Endothelial cell of umbilical vein (primary cell): ENCODE data around the gene DLEC1. TPM values are rescaled to one million over a fixed set of nuclear protein-coding genes. Genes with fewer than 3 reads are reported as not detected.

Experiments used
- BruUV-seq: library from RNA; stranded (reverse); fragments of 400-500 nt; replicated peaks from 2 replicates; lab custom pipeline; 2021; lab: Mats Ljungman, UMichigan
- CTCF ChIA-PET: fragments of 300-600, 350-600 bp; sonication (Branson Sonifier 250); formaldehyde crosslinking; loops from one replicate; lab custom pipeline; 2021; ENCODE audit warnings: antibody characterized with exemption, inconsistent platforms; lab: Charles Lee
- POLR2A ChIA-PET: fragments of 300-600, 350-600 bp; sonication (Branson Sonifier 250); formaldehyde crosslinking; loops from one replicate; lab custom pipeline; 2021; ENCODE audit warnings: antibody characterized with exemption, inconsistent platforms; lab: Charles Lee
- DNase-seq: peaks from one replicate; pipeline ENCODE4 v3.0.0-alpha.2; 2011; ENCODE audit warnings: low read depth, low spot score
- FAIRE-seq: peaks from 2 replicates; lab custom pipeline; 2011; peaks lifted over from hg19 to GRCh38; lab: Jason Lieb, UNC
- H2AFZ ChIP-seq: 2 replicates; pipeline ENCODE4 v1.6.0; 2012; ENCODE audit warnings: low read depth, low read length, control low read depth, inconsistent platforms
- H3K27ac ChIP-seq: 2 replicates; pipeline ENCODE4 v1.5.1; 2011; ENCODE audit warnings: low read depth, mild to moderate bottlenecking, control low read depth, low read length, moderate library complexity; ENCODE audit not compliant: insufficient read depth
- H3K27me3 ChIP-seq, 2 experiments: 2 replicates each; pipeline versions ENCODE4 v1.6.0 to v1.6.1; 2011; ENCODE audit warnings: low read length in 2 of 2, mixed read lengths in 1 of 2; ENCODE audit not compliant: control insufficient read depth in 2 of 2, insufficient read depth in 2 of 2
- H3K36me3 ChIP-seq, 2 experiments: 2 replicates in 1 of 2; 3 replicates in 1 of 2; pipeline ENCODE4 v1.5.1; 2011; ENCODE audit warnings: low read length in 2 of 2, mild to moderate bottlenecking in 1 of 2, moderate library complexity in 1 of 2; ENCODE audit not compliant: control insufficient read depth in 2 of 2, insufficient read depth in 2 of 2; ENCODE audit errors: extremely low read depth in 1 of 2
- H3K4me1 ChIP-seq: 3 replicates; pipeline ENCODE4 v1.5.1; 2011; ENCODE audit warnings: mild to moderate bottlenecking, low read length; ENCODE audit not compliant: control insufficient read depth, insufficient read depth; ENCODE audit errors: extremely low read depth
- H3K4me2 ChIP-seq: 2 replicates; pipeline ENCODE4 v1.6.1; 2011; ENCODE audit warnings: low read length, control low read depth, mixed read lengths; ENCODE audit not compliant: insufficient read depth
- H3K4me3 ChIP-seq, 3 experiments: fragments of 200-600 bp in 1 of 3; sonication (generic), shearing (Covaris generic) in 1 of 3; replicated peaks in 1 of 3; 2 replicates each; pipeline ENCODE4 v1.5.1; 2011 to 2016; ENCODE audit warnings: control low read depth in 3 of 3, low read length in 3 of 3, mild to moderate bottlenecking in 2 of 3, inconsistent platforms in 1 of 3, low read depth in 1 of 3, moderate library complexity in 1 of 3; ENCODE audit not compliant: insufficient read depth in 1 of 3
- H3K79me2 ChIP-seq: 2 replicates; pipeline ENCODE4 v1.6.0; 2012; ENCODE audit warnings: low read length, inconsistent platforms; ENCODE audit not compliant: control insufficient read depth, insufficient read depth
- H3K9ac ChIP-seq: replicated peaks from 2 replicates; pipeline ENCODE3; 2011; ENCODE audit warnings: low read length, control low read depth; ENCODE audit not compliant: insufficient read depth; ENCODE audit errors: extremely low read depth
- H3K9me1 ChIP-seq: replicated peaks from 3 replicates; pipeline ENCODE4 v1.6.0; 2011; ENCODE audit warnings: mild to moderate bottlenecking, low read length; ENCODE audit not compliant: control insufficient read depth, insufficient read depth; ENCODE audit errors: extremely low read depth
- H3K9me3 ChIP-seq: replicated peaks from 2 replicates; pipeline ENCODE4 v1.5.1; 2012; ENCODE audit warnings: low read length, inconsistent platforms; ENCODE audit not compliant: control insufficient read depth, insufficient read depth
- H4K20me1 ChIP-seq: replicated peaks from 2 replicates; pipeline ENCODE3; 2011; ENCODE audit warnings: mild to moderate bottlenecking, low read length; ENCODE audit not compliant: control insufficient read depth, insufficient read depth; ENCODE audit errors: extremely low read depth
- CTCF ChIP-seq, 2 donors: IDR thresholded peaks; 1 replicate in 1 of 2; 2 replicates in 1 of 2; pipeline ENCODE4 v1.5.1; 2011; ENCODE audit warnings: low read length in 2 of 2, mild to moderate bottlenecking in 2 of 2, moderate library complexity in 2 of 2, control low read depth in 1 of 2, inconsistent platforms in 1 of 2, low read depth in 1 of 2; ENCODE audit not compliant: insufficient read depth in 1 of 2; ENCODE audit errors: extremely low read depth in 1 of 2
- EZH2 ChIP-seq: IDR thresholded peaks from 2 replicates; pipeline ENCODE4 v1.6.1; 2012; ENCODE audit warnings: borderline replicate concordance, low read depth, mild to moderate bottlenecking, moderate library complexity, low read length, inconsistent platforms; ENCODE audit not compliant: severe bottlenecking
- FOS ChIP-seq: IDR thresholded peaks from 2 replicates; pipeline ENCODE4 v1.6.1; 2011; ENCODE audit warnings: mild to moderate bottlenecking, low read length, moderate library complexity, borderline replicate concordance; ENCODE audit not compliant: insufficient read depth
- GATA2 ChIP-seq: IDR thresholded peaks from 2 replicates; pipeline ENCODE4 v1.7.0; 2011; ENCODE audit warnings: low read depth, mild to moderate bottlenecking, moderate library complexity, mixed read lengths, low read length; ENCODE audit not compliant: insufficient read length, insufficient read depth
- JUN ChIP-seq: IDR thresholded peaks from 2 replicates; pipeline ENCODE4 v1.6.1; 2011; ENCODE audit warnings: borderline replicate concordance, low read depth; ENCODE audit not compliant: insufficient read length, insufficient read depth
- MAX ChIP-seq: IDR thresholded peaks from 2 replicates; pipeline ENCODE4 v1.6.1; 2011; ENCODE audit not compliant: insufficient read depth, insufficient read length
- MYC ChIP-seq: IDR thresholded peaks from one replicate; pipeline ENCODE4 v1.6.1; 2011; ENCODE audit warnings: mild to moderate bottlenecking, low read depth, low read length
- POLR2A ChIP-seq: IDR thresholded peaks from 2 replicates; pipeline ENCODE4 v1.6.1; 2012; ENCODE audit warnings: low read depth, mild to moderate bottlenecking, control low read depth, low read length
- POLR2AphosphoS5 ChIP-seq: IDR thresholded peaks from 2 replicates; pipeline ENCODE4 v1.6.1; 2012; ENCODE audit warnings: low read depth, mild to moderate bottlenecking, control low read depth, low read length, moderate library complexity; ENCODE audit not compliant: insufficient read depth
- dilution Hi-C: fragments of 300-500 bp; cut with MboI; formaldehyde crosslinking; loops from one replicate; pipeline ENCODE4 v1.15.0; 2019; ENCODE audit warnings: low sequenced_read_pairs; ENCODE audit not compliant: extremely low pct_ligation_motif_present
- intact Hi-C: fragments of 100-400 bp; cut with micrococcal nuclease; formaldehyde crosslinking; loops from one replicate; pipeline ENCODE4 v1.10.0; 2022
- polyA plus RNA-seq, 4 experiments: library from polyadenylated mRNA; depleted of rRNA in 3 of 4; stranded (reverse) in 3 of 4; unstranded in 1 of 4; fragments of >200 nt; gene quantifications; 2 replicates each; pipeline versions ENCODE4 v1.2.1 to v1.2.3, GENCODE V29; 2011 to 2012; ENCODE audit warnings: missing spikeins in 1 of 4
- total RNA-seq: library from RNA; stranded (reverse); gene quantifications from 2 replicates; pipeline ENCODE4 v1.2.3, GENCODE V29; 2021

Gene DLEC1
- total and polyA plus RNA-seq, 2 donors (not counting 3 experiments of a cell fraction or from before 2014, with no cell fraction given): not detected

GRCh38 chr3:38150780-38151528 is 111.9 kb downstream of the DLEC1 start:
- peaks cover 2 to 4% of the 10 kb centered on the region in 2 experiments for H3K27me3 ChIP-seq
- H3K79me2 ChIP-seq: no peaks in the 10 kb centered on the region
- H2AFZ ChIP-seq: no peak overlapping the region
- no peaks in the 10 kb centered on the region for H4K20me1 ChIP-seq
- no peak for DNase-seq
- dilution Hi-C loops (no loop called here), intact Hi-C loops (no loop called here)
- H3K36me3 ChIP-seq: no peaks in the 10 kb centered on the region
- no peak overlapping the region for H3K4me2 ChIP-seq
- H3K9ac ChIP-seq: no peak overlapping the region
- no peak for TF ChIP-seq CTCF (IDR thresholded peaks at IDR 0.05; ENCODE audit: extremely low read depth in 1 of 2, insufficient read depth in 1 of 2, low read depth in 1 of 2, low read length in 2 of 2)
- no peak for TF ChIP-seq EZH2
- TF ChIP-seq POLR2AphosphoS5: no peak
- TF ChIP-seq POLR2A: no peak
- no peak for TF ChIP-seq FOS
- TF ChIP-seq JUN: no peak
- TF ChIP-seq MAX: no peak
- no peak for TF ChIP-seq MYC
- no peak for TF ChIP-seq GATA2
- no peak overlapping the region for H3K4me3 ChIP-seq
- no peak for FAIRE-seq
- H3K27ac ChIP-seq: no peak overlapping the region
- ChIA-PET CTCF (interaction anchor here (1.1 kb wide), 1 partner anchor 14 kb away, joined by 4 read pairs; the partner anchor contains the start of gene ACAA1), POLR2A (no interaction called here)
- no peaks in the 10 kb centered on the region for H3K9me1 ChIP-seq
- no TSS peak for BruUV-seq
- H3K4me1 ChIP-seq: no peaks in the 10 kb centered on the region
- no peaks in the 10 kb centered on the region for H3K9me3 ChIP-seq
